IMR-90 (cell line): ENCODE data around the gene NSUN4.

Experiments
- BHLHE40 ChIP-seq: fragments of 150-350 bp; IDR thresholded peaks from 2 replicates; pipeline ENCODE4 v1.6.1; 2016; ENCODE audit warnings: mild to moderate bottlenecking, low read depth, low read length
- CEBPB ChIP-seq: IDR thresholded peaks from 2 replicates; pipeline ENCODE4 v1.6.1; 2012; ENCODE audit warnings: low read depth, low read length, improper control_type of control experiment
- CHD1 ChIP-seq: IDR thresholded peaks from 2 replicates; pipeline ENCODE4 v1.6.1; 2012; ENCODE audit warnings: low read depth, low read length, improper control_type of control experiment
- MXI1 ChIP-seq: IDR thresholded peaks from 2 replicates; pipeline ENCODE4 v1.6.1; 2012; ENCODE audit warnings: low read depth, mild to moderate bottlenecking, low read length, moderate library complexity, borderline replicate concordance
- NFE2L2 ChIP-seq: fragments of 150-350 bp; IDR thresholded peaks from 2 replicates; pipeline ENCODE4 v1.6.1; 2016; ENCODE audit warnings: low read depth, mild to moderate bottlenecking, low read length
- POLR2A ChIP-seq: IDR thresholded peaks from 2 replicates; pipeline ENCODE4 v1.6.1; 2012; ENCODE audit warnings: mild to moderate bottlenecking, low read depth, low read length
- RCOR1 ChIP-seq: IDR thresholded peaks from 2 replicates; pipeline ENCODE4 v1.6.1; 2012; ENCODE audit warnings: mild to moderate bottlenecking, low read length, improper control_type of control experiment; ENCODE audit not compliant: insufficient replicate concordance
- RFX5 ChIP-seq: IDR thresholded peaks from 2 replicates; pipeline ENCODE4 v1.8.0; 2012; ENCODE audit warnings: low read depth, mild to moderate bottlenecking, low read length, moderate library complexity
- TF ChIP-seq, protein P1 (sequence below): conservative IDR thresholded peaks from 2 replicates; pipeline ENCODE4 v1.5.1; 2012; ENCODE audit warnings: mild to moderate bottlenecking, low read depth, low read length, improper control_type of control experiment
- TF ChIP-seq, protein P2 (sequence below): fragments of 150-350 bp; IDR thresholded peaks from 2 replicates; pipeline ENCODE4 v1.6.1; 2016; ENCODE audit warnings: low read depth, mild to moderate bottlenecking, low read length, moderate library complexity, borderline replicate concordance

DNA sequence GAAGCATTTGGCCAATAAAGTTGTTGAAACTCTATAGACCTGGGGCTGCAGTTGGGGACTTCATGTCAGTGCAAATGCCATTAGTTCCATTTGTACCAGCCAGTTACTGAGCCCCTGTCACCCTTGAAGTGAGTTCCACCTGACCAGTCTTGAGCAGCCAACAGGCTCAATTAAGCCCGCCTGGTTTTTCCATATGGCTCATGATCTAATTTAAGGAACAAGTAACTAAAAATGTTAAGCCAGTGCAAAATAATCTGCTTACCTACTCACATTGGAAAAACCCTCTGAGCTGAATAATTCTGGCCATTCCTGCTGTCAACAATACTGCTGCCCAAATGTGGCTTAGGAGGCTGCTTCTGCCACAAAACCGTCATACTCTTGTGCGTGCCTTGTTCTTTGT is 21.6 kb downstream of the NSUN4 start:
- TF ChIP-seq, protein P1, sequence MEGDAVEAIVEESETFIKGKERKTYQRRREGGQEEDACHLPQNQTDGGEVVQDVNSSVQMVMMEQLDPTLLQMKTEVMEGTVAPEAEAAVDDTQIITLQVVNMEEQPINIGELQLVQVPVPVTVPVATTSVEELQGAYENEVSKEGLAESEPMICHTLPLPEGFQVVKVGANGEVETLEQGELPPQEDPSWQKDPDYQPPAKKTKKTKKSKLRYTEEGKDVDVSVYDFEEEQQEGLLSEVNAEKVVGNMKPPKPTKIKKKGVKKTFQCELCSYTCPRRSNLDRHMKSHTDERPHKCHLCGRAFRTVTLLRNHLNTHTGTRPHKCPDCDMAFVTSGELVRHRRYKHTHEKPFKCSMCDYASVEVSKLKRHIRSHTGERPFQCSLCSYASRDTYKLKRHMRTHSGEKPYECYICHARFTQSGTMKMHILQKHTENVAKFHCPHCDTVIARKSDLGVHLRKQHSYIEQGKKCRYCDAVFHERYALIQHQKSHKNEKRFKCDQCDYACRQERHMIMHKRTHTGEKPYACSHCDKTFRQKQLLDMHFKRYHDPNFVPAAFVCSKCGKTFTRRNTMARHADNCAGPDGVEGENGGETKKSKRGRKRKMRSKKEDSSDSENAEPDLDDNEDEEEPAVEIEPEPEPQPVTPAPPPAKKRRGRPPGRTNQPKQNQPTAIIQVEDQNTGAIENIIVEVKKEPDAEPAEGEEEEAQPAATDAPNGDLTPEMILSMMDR = no peak
- TF ChIP-seq POLR2A (no peak), RCOR1 (no peak), MXI1 (no peak), CEBPB (no peak), CHD1 (no peak), BHLHE40 (no peak), NFE2L2 (no peak), RFX5 (no peak)
- TF ChIP-seq, protein P2, sequence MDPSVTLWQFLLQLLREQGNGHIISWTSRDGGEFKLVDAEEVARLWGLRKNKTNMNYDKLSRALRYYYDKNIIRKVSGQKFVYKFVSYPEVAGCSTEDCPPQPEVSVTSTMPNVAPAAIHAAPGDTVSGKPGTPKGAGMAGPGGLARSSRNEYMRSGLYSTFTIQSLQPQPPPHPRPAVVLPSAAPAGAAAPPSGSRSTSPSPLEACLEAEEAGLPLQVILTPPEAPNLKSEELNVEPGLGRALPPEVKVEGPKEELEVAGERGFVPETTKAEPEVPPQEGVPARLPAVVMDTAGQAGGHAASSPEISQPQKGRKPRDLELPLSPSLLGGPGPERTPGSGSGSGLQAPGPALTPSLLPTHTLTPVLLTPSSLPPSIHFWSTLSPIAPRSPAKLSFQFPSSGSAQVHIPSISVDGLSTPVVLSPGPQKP = no peak
